NCI-H1694 treated with DMSO at 0.1 percent for 48 hours (cell line): ENCODE data around the gene TLE3.
"Not testable (repeated sequence)": the region's sequence is repeated elsewhere in the genome, so short reads cannot be mapped to it uniquely, and the experiment has no call there.

Source experiments
- DNase-seq: peaks from one replicate; lab custom pipeline; 2025; lab: John Stamatoyannopoulos, UW

TLE3 gene

GRCh38 chr15:70126362-70126761 lies 28.6 kb upstream of the TLE3 start:
- no peak for DNase-seq

DNA sequence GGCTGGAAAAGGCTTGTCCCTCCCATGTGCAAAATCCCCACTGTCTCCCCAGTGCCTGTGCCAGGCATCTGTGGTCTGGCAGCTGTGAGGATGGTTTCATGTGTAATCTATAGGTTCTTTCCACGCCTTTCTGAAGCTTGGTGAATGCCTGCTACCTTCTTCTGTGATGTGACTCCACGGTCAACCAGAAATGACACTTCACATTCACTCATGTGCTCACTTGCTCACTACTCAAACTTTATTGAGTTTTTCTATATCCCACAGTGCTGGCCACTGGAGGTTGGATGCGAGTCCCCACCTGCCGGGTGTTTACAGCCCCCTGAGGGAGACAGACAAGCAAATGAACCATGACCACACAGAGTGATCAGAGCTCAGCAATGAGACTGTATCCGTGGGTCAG lies 27.9 kb upstream of the TLE3 start:
- DNase-seq, result no peak

GRCh38 chr15:70121624-70122302 lies 24.0 kb upstream of the TLE3 start:
- DNase-seq, result peak; percentile 30

DNA sequence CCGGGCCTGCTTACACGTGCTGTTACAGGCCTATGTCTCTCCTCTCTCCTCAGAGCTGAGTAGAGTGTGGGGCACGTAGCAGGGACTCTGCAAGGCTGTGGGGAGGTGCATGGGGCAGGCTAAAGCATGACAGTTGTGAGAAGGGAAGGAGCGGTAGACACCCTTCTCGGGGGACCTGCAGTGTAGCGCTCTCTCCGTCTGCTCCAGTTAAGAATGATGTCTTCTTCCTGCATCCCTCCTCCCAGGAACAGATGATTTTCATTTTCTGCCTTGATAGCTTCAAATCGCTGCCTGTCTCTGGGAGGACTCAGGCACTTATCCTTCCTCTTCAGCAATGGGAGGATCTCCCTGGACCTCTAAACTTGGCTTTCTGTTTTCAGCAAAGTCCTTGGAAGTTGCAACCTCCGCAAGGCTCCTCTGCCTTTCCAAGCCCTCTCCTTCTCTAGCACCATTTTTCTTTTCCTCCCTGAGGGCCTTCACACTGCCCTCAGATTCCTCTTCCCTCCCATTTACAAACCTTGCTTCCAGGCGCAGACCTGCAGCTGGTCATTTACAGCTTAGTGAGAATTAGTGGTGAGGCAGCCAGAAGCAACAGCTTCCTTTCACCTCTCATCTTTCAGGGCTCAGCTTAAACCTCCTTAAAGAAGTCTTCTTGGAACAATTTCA lies 23.4 kb upstream of the TLE3 start:
- no peak for DNase-seq

GRCh38 chr15:70119911-70120508 lies 22.3 kb upstream of the TLE3 start:
- no peak for DNase-seq

GRCh38 chr15:70118599-70118998 lies 20.9 kb upstream of the TLE3 start:
- no peak for DNase-seq

GRCh38 chr15:70116317-70116716 lies 18.6 kb upstream of the TLE3 start:
- no peak for DNase-seq

DNA sequence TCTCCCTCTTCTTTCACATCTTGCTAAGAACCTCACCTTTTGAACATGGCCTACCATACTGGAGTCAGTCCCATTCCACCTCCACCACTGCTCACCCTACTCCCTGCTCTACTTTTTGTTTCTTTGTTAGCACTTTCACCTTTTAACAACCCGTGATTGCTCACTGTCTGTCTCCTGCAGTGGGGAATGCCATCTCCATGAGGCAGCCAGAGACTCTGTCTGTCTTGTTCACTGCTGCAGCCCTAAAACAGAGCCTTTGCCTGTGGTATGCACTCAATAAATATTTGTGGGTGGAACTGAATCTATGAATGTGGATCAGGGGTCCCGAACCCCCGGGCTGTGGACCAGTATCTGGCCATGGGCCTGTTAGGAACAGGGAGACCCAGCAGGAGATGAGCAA lies 16.5 kb upstream of the TLE3 start:
- DNase-seq, result no peak

GRCh38 chr15:70113304-70113700 lies 15.6 kb upstream of the TLE3 start:
- no peak for DNase-seq

GRCh38 chr15:70112572-70113303 lies 15.0 kb upstream of the TLE3 start:
- DNase-seq, result not testable (repeated sequence)

GRCh38 chr15:70112074-70112395 lies 14.3 kb upstream of the TLE3 start:
- DNase-seq, result no peak

DNA sequence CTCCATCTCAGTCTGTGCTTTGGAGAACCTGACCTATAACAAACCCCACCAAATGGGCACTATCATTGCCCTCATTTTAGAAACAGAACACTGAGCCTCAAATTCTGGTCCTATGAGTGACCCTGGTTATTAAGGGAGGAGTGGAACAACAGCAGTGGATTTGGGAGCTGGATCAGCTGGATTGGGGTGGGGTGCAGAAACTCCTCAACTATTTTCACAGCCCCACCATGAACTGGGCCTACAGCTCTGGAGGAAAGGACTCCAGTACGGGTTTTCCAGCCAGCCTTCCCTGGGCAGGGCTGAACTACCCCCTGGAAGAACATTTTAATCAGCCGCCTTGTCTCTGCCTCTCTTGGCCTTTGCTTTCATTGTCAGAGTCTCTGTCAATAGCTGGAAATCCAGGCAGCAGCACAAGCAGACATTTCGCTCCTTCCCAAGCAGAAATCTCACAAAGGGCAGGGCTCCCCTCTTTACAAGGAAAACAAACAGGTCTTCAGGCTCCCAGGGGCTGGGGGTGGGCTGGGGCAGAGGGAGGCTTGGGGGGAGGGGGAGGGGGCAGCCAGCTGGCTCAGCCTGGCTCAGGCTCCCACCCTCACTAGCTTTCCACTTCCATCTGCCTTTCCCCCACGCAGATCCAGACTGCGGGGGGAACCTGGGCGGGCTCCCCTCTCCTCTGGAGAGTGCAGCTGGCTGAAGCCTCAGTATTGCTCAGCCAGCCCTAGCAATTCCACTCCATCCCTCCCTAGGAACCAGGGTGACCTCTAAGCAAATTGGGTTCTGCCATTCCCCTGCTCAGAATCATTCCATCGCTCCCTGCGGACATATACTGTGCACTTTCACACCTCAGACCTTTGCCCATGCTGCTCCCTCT lies 13.7 kb upstream of the TLE3 start:
- DNase-seq, result peak; percentile 81

- DNase-seq, result peak; percentile 100
Measured at GRCh38 chr15:70109978-70110377, 12.3 kb upstream of the TLE3 start.

GRCh38 chr15:70109531-70109930 lies 11.8 kb upstream of the TLE3 start:
- DNase-seq, result no peak

- DNase-seq, result no peak
Measured at GRCh38 chr15:70103880-70104626, 6.3 kb upstream of the TLE3 start.

GRCh38 chr15:70102827-70103226 lies 5.1 kb upstream of the TLE3 start:
- DNase-seq, result no peak

DNA sequence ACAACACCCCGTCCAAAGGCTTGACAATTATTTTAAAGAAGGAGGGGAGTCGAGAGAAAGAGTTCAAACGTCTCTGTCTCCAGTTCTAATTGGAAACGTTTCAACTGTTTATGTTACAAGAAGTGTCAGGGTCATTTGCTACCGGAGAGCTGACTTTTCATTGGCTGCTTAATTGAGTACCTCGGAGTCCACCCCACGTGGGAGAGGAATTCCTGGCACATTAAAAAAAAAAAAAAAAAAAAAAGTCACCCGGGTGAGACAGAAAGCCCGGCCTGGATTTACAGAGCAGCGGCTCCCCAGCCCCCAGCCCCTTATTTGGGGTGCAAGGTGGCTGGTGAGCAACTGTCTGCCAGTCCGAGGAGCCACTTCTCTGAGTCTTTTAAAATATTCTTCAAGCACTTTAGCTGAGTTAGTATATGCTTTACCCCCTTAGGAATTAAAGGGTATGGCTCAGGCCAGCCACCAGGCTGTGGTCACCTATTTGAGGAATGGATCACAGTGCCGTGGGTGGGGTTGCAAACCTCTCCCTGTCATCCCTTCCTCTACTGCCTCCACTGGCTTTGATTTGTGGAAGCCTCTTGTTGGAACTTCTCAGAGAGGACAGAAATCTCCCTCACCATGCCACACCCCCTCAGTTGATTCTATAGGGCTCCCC lies 3.9 kb upstream of the TLE3 start:
- DNase-seq, result peak; percentile 51

GRCh38 chr15:70100474-70101341 lies 3.0 kb upstream of the TLE3 start:
- no peak for DNase-seq

DNA sequence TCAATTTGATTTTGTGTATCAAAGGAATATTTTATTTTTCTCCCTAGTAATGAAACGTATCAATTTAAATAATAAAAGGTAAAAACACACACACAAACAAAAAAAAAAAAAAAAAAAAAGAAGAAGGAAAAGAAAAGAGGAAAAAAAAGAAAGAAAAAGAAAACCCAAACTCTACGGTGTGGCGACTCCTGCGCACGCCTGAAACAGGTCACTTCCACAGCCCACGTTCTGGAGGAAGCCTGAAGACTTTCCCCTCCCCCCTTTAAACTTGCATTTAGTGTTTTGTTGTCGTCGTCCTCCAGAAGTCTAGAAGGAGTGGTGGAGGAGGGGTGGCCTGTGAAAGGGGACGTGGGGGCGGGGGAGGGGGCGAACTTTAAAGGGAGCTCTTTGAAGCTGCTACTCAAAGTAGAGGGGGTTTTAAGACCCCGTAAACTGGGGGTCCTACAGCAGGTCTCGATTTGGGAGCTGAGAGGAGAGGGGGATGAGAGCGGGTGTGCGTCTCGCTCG lies 2.3 kb upstream of the TLE3 start:
- no peak for DNase-seq
